ENCODE measurements around the gene NSMCE1.

NSMCE1 gene

GRCh38 chr16:27311448-27311830 lies 42.9 kb upstream of the NSMCE1 start:
- Histone ChIP-seq H3K27me3 (ENCODE audit: control insufficient read depth, insufficient read depth, low read length) (no peaks in the 10 kb centered on the region), H3K9ac (ENCODE audit: low read depth, low read length) (no peak overlapping the region), H3K4me3 (ENCODE audit: low read depth, low read length) (no peak overlapping the region), H3K4me1 (ENCODE audit: control insufficient read depth, insufficient read depth, low read length) (peaks cover 3% of the 10 kb centered on the region), H3K9me3 (ENCODE audit: control insufficient read depth, insufficient read depth, low read length) (no peaks in the 10 kb centered on the region), H3K36me3 (ENCODE audit: control insufficient read depth, insufficient read depth, low read length) (no peaks in the 10 kb centered on the region)

- Histone ChIP-seq H3K27me3 (ENCODE audit: control insufficient read depth, insufficient read depth, low read length) (no peaks in the 10 kb centered on the region), H3K4me1 (ENCODE audit: control insufficient read depth, insufficient read depth, low read length) (peaks cover 3% of the 10 kb centered on the region), H3K9me3 (ENCODE audit: control insufficient read depth, insufficient read depth, low read length) (no peaks in the 10 kb centered on the region), H3K4me3 (ENCODE audit: low read depth, low read length) (no peak overlapping the region), H3K36me3 (ENCODE audit: control insufficient read depth, insufficient read depth, low read length) (no peaks in the 10 kb centered on the region), H3K9ac (ENCODE audit: low read depth, low read length) (no peak overlapping the region)
Observed at GRCh38 chr16:27310576-27311447, 42.2 kb upstream of the NSMCE1 start.

- H3K4me1 ChIP-seq (ENCODE audit: control insufficient read depth, insufficient read depth, low read length), result no peaks in the 10 kb centered on the region
- no peaks in the 10 kb centered on the region for H3K36me3 ChIP-seq (ENCODE audit: control insufficient read depth, insufficient read depth, low read length)
- H3K4me3 ChIP-seq (ENCODE audit: low read depth, low read length), result no peak overlapping the region
- no peak overlapping the region for H3K9ac ChIP-seq (ENCODE audit: low read depth, low read length)
- no peaks in the 10 kb centered on the region for H3K9me3 ChIP-seq (ENCODE audit: control insufficient read depth, insufficient read depth, low read length)
- H3K27me3 ChIP-seq (ENCODE audit: control insufficient read depth, insufficient read depth, low read length), result no peaks in the 10 kb centered on the region
Observed at GRCh38 chr16:27308792-27309191, 40.2 kb upstream of the NSMCE1 start.

- Histone ChIP-seq H3K4me3 (ENCODE audit: low read depth, low read length) (no peak overlapping the region), H3K36me3 (ENCODE audit: control insufficient read depth, insufficient read depth, low read length) (no peaks in the 10 kb centered on the region), H3K9me3 (ENCODE audit: control insufficient read depth, insufficient read depth, low read length) (no peaks in the 10 kb centered on the region), H3K27me3 (ENCODE audit: control insufficient read depth, insufficient read depth, low read length) (no peaks in the 10 kb centered on the region), H3K4me1 (ENCODE audit: control insufficient read depth, insufficient read depth, low read length) (no peaks in the 10 kb centered on the region), H3K9ac (ENCODE audit: low read depth, low read length) (no peak overlapping the region)
Observed at GRCh38 chr16:27305839-27306442, 37.4 kb upstream of the NSMCE1 start.

- no peaks in the 10 kb centered on the region for H3K9me3 ChIP-seq (ENCODE audit: control insufficient read depth, insufficient read depth, low read length)
- no peaks in the 10 kb centered on the region for H3K4me1 ChIP-seq (ENCODE audit: control insufficient read depth, insufficient read depth, low read length)
- H3K9ac ChIP-seq (ENCODE audit: low read depth, low read length), result no peak overlapping the region
- no peaks in the 10 kb centered on the region for H3K36me3 ChIP-seq (ENCODE audit: control insufficient read depth, insufficient read depth, low read length)
- no peak overlapping the region for H3K4me3 ChIP-seq (ENCODE audit: low read depth, low read length)
- no peaks in the 10 kb centered on the region for H3K27me3 ChIP-seq (ENCODE audit: control insufficient read depth, insufficient read depth, low read length)
Observed at GRCh38 chr16:27304881-27305745, 36.5 kb upstream of the NSMCE1 start.

GRCh38 chr16:27304102-27304501 lies 35.5 kb upstream of the NSMCE1 start:
- Histone ChIP-seq H3K36me3 (ENCODE audit: control insufficient read depth, insufficient read depth, low read length) (no peaks in the 10 kb centered on the region), H3K27me3 (ENCODE audit: control insufficient read depth, insufficient read depth, low read length) (no peaks in the 10 kb centered on the region), H3K4me3 (ENCODE audit: low read depth, low read length) (no peak overlapping the region), H3K9me3 (ENCODE audit: control insufficient read depth, insufficient read depth, low read length) (no peaks in the 10 kb centered on the region), H3K9ac (ENCODE audit: low read depth, low read length) (no peak overlapping the region), H3K4me1 (ENCODE audit: control insufficient read depth, insufficient read depth, low read length) (no peaks in the 10 kb centered on the region)

GRCh38 chr16:27303256-27304100 lies 34.9 kb upstream of the NSMCE1 start:
- no peaks in the 10 kb centered on the region for H3K4me1 ChIP-seq (ENCODE audit: control insufficient read depth, insufficient read depth, low read length)
- H3K9ac ChIP-seq (ENCODE audit: low read depth, low read length), result no peak overlapping the region
- H3K27me3 ChIP-seq (ENCODE audit: control insufficient read depth, insufficient read depth, low read length), result no peaks in the 10 kb centered on the region
- H3K9me3 ChIP-seq (ENCODE audit: control insufficient read depth, insufficient read depth, low read length), result no peaks in the 10 kb centered on the region
- no peak overlapping the region for H3K4me3 ChIP-seq (ENCODE audit: low read depth, low read length)
- no peaks in the 10 kb centered on the region for H3K36me3 ChIP-seq (ENCODE audit: control insufficient read depth, insufficient read depth, low read length)

GRCh38 chr16:27302126-27302525 lies 33.6 kb upstream of the NSMCE1 start:
- Histone ChIP-seq H3K27me3 (ENCODE audit: control insufficient read depth, insufficient read depth, low read length) (no peaks in the 10 kb centered on the region), H3K4me1 (ENCODE audit: control insufficient read depth, insufficient read depth, low read length) (no peaks in the 10 kb centered on the region), H3K4me3 (ENCODE audit: low read depth, low read length) (no peak overlapping the region), H3K9me3 (ENCODE audit: control insufficient read depth, insufficient read depth, low read length) (no peaks in the 10 kb centered on the region), H3K36me3 (ENCODE audit: control insufficient read depth, insufficient read depth, low read length) (no peaks in the 10 kb centered on the region), H3K9ac (ENCODE audit: low read depth, low read length) (no peak overlapping the region)

GRCh38 chr16:27301236-27301861 lies 32.8 kb upstream of the NSMCE1 start:
- Histone ChIP-seq H3K9ac (ENCODE audit: low read depth, low read length) (no peak overlapping the region), H3K9me3 (ENCODE audit: control insufficient read depth, insufficient read depth, low read length) (no peaks in the 10 kb centered on the region), H3K4me1 (ENCODE audit: control insufficient read depth, insufficient read depth, low read length) (no peaks in the 10 kb centered on the region), H3K4me3 (ENCODE audit: low read depth, low read length) (no peak overlapping the region), H3K36me3 (ENCODE audit: control insufficient read depth, insufficient read depth, low read length) (no peaks in the 10 kb centered on the region), H3K27me3 (ENCODE audit: control insufficient read depth, insufficient read depth, low read length) (no peaks in the 10 kb centered on the region)

GRCh38 chr16:27298132-27298531 lies 29.6 kb upstream of the NSMCE1 start:
- Histone ChIP-seq H3K27me3 (ENCODE audit: control insufficient read depth, insufficient read depth, low read length) (no peaks in the 10 kb centered on the region), H3K9ac (ENCODE audit: low read depth, low read length) (no peak overlapping the region), H3K36me3 (ENCODE audit: control insufficient read depth, insufficient read depth, low read length) (no peaks in the 10 kb centered on the region), H3K4me1 (ENCODE audit: control insufficient read depth, insufficient read depth, low read length) (no peaks in the 10 kb centered on the region), H3K9me3 (ENCODE audit: control insufficient read depth, insufficient read depth, low read length) (no peaks in the 10 kb centered on the region), H3K4me3 (ENCODE audit: low read depth, low read length) (no peak overlapping the region)

- H3K9me3 ChIP-seq (ENCODE audit: control insufficient read depth, insufficient read depth, low read length), result no peaks in the 10 kb centered on the region
- no peak overlapping the region for H3K4me3 ChIP-seq (ENCODE audit: low read depth, low read length)
- no peaks in the 10 kb centered on the region for H3K27me3 ChIP-seq (ENCODE audit: control insufficient read depth, insufficient read depth, low read length)
- H3K4me1 ChIP-seq (ENCODE audit: control insufficient read depth, insufficient read depth, low read length), result no peaks in the 10 kb centered on the region
- H3K36me3 ChIP-seq (ENCODE audit: control insufficient read depth, insufficient read depth, low read length), result no peaks in the 10 kb centered on the region
- H3K9ac ChIP-seq (ENCODE audit: low read depth, low read length), result no peak overlapping the region
Observed at GRCh38 chr16:27293343-27293742, 24.8 kb upstream of the NSMCE1 start.
